Glomerular visceral epithelial cell (primary cell): ENCODE data around the gene FGF12.

Experiments used
- DNase-seq: peaks from one replicate; pipeline ENCODE4 v3.0.0-alpha.2; 2016; ENCODE audit errors: extremely low spot score

FGF12 gene

DNA sequence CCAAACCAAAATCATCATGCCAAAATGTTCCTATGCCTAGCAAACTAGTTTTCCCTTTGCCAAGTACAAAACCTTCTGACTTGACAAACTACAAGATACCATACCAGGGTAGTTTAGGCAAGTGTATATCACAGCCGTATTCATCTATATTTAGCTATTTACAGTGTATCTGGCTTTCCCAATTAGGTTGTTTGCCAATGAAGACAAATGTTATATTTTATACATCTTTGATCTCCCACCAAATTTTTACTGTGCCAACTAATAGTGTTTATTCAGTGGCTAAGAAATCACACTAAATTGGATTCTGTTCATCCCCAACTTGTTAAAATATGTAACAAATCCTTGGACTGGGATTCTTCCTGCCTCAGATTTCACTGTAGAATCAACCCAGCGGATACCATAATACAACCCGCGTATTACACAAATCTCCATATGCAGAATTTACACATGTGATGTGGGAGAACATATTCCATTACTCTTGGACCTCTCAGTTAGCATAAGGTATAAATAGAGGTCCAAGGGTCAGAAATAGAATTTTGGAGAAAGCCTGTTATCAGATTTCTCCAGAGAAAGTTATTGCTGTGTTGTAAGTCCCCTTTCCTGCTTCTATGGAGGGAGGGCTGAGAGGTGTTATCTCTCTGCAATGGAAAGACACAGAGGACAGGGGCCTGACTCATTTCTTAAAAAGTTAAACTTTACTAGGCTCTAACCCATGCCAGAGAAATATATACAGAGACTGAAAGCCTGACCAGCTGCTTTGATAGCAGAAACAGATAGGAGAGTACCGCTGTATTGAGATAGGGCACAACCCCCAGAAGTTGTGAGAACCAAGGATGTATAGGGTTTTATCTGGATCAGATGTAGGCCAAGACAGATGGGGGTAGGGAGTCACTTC, 467.0 kb downstream of the FGF12 start:
- DNase-seq: peak; percentile 43

DNA sequence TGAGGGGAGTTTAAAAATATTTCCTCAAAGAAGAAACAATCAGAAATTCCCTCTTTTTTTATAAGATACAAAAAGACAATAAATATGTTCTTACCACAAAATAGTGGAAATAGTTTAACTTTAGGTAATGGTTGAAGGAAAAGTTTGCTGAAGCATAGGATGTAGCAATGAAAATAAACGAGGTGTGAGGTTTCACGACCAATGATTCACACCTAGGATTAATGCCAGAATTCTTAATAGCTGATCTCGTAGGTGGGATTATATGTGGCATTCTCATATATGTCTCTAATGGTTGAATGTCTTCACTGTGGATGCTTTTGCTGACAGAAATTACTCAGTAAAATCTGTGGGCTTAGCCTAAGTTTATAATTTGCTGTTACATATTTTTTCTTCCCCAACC, 467.7 kb downstream of the FGF12 start:
- DNase-seq: peak; percentile 76

DNA sequence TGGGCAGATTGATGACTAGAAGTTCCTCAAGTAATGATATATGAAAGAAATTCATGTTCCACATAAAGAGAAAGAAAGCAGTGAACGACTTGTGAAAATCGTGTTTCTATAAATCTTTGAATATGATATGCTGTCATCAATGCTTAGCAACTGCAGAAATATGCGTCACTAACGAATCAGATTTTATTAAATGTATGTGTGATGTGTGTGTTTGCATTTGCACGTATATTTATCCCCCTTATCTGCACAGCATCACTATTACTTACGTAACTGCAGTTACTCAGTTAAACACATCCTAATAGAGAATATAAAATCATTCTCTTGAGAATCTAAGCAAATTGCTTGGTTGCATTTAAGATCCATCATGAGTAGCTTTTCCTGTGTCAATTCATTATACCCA, 468.6 kb downstream of the FGF12 start:
- DNase-seq: no peak

DNA sequence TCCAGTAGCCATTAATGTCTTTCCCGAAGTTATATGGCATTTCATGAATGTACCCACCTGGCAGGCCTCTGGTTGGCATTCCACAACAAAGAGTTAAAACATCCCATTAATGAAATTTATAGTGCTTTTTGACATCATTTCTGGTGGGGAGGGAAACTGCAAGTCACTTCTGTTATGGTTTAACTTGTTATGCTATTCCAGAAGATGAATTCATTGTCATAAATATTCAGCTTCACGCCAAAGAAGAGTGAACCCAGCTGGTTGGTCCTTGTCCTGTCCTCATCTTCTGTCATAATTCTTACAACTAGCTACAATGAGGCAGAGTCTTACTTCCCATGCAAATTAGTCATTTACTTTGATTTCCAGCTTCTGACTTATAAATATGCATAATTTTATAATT, 471.5 kb downstream of the FGF12 start:
- DNase-seq: no peak

DNA sequence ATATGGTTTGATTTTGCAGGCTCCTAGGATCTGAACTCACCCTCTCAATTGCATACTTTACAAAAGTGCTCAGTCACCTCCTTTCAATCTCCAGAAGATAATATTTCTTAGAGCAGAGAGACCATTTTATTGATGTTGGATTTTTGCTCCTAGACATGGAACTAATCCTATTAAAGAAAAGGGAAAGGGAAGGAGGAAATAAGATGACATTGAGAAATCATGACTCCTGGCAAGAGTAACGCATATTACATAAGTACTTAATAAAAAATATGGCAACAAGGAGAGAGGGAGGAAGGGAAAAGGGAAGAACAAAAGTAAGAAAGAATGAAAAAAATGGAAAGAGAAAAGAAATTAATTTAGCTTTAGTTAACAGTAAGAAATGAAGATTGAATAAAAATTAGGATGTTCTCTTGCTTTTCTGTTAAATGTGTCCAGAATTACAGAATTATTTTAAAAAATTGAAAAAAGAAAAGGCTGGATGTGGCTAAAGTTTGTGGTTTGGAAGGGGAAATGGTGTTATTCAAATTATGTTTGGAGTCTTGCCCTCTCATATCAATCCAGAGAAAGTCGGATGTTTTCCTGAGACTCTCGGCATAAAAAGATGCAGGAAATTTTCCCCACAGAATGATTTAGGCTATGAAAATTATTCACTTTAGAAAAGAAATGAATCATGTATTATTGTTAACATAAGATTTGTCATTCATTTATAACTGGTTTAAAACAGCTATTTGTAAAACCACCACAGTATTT, 474.0 kb downstream of the FGF12 start:
- no peak for DNase-seq

DNA sequence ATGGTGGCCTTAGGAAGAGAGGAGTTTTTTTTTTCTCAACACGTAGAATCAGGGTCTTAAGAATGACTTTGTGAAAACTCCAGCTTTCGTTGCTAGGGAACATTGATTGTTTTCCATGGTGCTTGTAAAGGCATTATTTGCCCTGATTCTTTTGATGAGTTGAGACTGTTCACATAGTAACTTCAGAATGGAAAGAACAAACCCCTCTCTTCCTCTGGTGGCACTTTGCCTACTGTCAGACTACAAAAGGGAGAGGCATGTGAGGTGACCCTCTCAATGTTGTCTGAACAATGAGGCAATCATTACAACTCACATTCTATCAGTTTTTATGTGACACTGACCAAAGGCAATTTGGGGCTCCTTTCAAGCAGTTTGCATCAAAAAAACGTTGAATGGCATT, 477.8 kb downstream of the FGF12 start:
- DNase-seq: no peak

DNA sequence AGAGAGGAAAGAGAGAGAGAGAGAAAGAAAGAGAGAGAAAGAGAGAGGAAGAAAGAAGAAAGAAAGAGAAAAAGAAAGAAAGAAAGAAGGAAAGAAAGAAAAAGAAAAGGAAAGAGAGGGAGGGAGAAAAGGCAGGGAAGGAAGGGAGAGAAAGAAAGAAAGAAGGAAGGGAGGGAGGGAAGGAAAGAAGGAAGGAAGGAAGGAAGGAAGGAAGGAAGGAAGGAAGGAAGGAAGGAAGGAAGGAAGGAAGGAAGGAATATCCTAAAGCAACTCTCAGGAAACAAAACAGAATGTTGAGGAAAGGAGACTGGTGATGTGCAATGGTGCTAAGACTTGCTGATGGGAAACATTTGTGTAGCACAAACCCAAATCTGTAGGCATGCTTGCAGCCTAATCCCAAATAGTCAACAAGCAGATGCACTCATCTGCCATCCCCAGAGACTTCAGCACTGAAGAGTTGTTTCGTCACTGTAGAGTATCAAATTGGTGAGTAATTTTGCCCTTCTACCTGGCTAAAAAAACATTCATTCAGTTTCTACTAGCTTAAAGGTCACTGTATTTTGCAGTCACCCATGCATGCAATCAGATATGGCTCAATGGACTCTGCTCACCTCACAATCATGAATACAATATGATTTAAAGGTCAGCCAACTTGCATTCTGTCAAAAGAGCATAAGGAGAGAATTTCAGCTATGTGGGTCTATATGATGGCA, 480.3 kb downstream of the FGF12 start:
- DNase-seq: no peak

DNA sequence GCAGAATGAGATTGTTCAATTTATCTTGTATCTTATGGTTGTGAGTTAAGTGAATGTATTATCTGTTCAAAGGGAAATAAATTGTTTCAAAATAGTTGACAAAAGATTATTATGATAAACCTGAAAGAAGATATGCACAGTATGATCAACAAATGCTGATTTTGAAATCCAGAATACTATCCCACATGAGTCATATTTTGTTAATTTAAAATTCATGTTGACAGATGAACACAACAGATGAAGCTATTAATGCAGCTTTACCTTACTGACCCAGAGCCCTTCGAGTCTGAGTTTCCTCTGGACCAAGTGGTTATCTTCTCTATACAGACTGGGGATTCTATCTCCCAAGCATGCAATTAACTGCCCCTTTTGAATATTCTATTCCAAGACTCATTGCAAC, 482.8 kb downstream of the FGF12 start:
- DNase-seq: no peak

DNA sequence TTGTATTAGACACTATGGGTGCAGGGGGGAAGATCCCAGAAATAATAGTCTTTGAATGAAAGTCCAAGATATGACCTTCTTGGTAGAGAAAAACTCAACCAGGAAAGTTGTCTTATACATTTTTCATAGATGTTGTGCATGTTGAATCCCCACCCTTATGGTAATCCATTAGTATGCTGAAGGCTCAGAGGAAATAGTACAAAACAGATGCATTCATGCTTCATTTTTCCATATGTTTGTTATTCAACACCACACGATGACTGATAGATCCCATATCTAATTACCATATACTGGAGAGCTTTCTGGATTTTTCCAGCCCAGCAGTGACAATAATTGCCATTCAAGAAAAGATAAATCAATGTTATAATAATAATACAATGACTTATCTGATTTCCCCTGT, 487.4 kb downstream of the FGF12 start:
- no peak for DNase-seq

DNA sequence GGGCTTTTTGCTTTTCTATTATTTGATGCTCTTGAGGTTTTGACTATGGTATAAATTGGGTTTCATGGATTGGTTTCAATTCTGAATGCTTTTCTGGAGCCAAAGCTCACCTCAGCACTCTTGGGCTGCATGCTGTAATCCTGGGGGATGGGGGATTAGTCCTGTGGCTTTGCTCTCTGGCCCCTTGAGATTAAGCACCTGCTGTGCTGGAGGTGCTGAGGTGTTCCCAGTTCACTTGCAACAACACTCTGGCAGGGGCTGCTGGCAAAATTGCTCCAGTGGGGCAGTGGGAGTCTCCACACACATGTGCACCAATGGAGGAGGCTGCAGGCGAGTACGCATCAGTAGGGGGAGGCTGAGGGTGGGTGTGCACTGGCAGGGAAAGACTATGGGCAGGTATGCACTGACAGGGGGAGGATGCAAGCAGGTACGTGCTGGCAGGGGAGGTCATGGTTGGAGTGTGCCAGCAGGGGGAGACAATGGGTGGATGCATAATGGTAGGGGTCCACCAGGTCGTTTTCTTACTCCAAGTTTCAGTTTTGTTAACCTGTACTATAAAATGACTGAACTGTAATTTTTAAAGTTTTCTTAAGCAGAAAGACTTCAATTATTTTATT, 489.2 kb downstream of the FGF12 start:
- DNase-seq: no peak

DNA sequence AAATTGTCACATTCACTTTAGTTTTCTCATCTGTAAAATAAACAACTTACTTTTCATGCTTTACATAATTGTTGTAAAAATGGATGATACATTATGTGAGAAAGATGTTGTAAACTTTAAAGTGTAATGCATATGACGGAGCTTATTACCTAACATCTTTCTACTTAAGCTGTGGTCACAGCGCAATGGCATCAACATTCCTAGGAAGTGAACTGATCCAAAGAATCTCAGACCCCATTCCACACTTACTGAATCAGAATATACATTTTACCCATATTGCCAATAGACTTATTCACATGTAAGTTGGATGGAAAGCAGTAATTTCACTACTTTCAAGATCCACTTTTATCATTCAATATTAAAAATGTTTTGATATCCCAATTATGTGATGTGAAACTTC, 497.5 kb downstream of the FGF12 start:
- peak; percentile 33 for DNase-seq

DNA sequence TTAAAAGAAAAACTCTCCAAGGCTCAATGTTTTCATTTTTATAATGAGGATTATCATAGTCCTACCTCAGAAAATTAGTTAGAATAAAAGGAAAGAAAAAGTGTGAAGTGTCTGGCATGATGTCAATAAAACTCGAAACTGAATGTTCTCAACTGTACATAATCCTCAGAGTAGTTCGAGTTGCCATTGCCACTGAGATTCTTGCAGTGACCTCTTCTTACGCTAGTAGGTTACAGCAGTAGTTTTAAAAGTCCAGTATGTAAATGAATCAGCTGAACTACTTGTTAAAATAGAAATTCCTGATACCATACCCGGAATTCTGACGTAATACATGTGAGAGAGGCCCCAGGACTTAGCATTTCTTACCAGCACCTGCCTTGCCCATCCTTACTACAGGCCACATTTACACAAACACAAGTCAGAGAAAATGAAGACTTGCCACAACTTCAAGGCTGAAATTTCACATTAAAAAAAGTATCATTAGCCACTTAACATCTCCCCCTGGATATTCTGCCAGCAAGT, 502.6 kb downstream of the FGF12 start:
- DNase-seq: no peak

DNA sequence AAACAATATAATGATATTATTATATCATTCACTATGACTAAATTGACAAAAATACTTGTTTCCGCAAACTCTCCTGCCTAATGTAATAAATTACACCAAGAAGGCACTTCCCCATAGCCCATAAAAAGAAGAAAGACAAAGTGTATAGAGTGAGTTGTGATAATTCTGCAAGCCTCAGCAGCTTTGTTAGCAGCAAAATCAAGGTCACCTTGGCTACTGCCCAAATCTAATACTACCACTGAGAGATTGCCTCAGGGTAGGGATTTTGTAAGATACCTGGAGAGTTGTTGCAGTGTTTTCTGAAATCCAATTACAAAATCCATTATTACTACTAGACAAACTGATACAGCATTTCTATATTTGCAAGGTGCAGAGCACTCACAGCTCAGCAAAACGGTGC, 503.5 kb downstream of the FGF12 start:
- no peak for DNase-seq

DNA sequence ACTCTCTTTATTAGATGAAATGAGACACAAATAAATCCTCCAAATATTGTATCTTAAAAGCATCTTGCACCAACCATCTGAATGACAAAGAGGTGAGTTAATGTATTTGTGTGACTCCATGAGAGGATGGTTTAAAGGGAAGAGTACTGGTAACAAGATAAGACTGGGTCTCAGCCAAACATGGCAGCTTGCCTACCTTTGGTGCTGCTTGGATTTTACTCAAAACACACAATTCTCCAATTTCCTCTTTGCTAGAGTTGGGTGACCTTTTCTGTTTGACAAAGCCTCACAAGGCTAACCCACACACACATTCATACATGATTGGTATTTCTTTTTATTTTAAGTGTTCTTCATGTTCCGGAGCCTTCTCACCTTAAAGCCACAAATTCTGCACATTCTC, 506.4 kb downstream of the FGF12 start:
- DNase-seq: no peak

DNA sequence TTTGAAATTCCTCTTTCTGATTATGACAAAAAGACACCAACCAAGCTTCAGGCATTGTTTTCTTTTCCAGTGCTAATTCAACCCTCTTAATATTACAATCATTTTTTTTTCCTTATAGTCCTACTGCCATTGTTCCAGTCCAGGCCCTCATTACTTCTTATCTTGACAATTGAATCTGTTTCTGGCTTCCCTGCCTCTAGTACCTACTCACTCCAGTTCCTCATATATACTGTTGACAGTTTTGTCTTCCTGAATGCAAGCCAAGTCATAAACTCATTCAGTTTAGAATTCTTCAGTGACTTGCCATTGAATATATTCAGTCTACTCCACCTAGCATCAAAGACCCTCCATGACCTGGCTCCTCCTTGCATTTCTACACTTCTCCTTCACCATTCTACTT, 507.4 kb downstream of the FGF12 start:
- DNase-seq: no peak

DNA sequence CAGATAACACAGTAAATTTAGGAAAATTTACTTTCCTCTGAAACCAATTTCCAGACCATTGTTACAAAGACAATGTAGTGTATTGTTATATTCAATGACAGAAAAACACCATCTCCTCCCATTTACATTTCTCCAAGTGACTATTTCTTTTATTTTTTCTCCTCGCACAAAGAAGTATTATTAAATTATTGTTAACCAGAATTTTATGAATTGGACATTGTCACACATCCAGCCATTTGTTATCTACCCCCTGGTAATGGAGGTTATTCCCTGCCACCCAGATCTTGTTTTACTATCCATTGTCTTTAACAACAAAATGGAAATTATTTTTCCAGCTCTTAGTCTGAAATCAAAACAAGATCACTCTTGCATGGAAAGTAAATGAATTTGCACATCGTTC, 511.3 kb downstream of the FGF12 start:
- no peak for DNase-seq

DNA sequence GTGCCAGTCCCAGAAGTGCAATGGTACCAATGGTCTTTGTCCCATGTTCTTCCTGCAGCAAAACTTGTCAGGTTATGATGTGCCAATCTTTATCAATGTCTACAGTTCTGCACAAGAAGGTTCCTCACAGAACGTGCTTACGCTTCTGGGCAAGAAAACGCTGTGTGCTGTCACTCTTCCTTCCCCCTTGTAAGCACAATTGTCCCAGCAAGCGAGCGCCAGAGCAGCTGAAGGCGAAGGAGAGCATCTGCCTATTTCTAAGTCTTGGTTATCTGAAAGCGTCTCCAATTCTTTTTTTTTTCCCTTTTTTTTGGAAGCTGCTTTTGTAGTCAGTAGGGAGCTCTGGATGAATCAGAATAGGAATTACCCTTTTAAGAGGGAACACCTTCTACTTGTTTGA, 514.4 kb downstream of the FGF12 start:
- DNase-seq: no peak

DNA sequence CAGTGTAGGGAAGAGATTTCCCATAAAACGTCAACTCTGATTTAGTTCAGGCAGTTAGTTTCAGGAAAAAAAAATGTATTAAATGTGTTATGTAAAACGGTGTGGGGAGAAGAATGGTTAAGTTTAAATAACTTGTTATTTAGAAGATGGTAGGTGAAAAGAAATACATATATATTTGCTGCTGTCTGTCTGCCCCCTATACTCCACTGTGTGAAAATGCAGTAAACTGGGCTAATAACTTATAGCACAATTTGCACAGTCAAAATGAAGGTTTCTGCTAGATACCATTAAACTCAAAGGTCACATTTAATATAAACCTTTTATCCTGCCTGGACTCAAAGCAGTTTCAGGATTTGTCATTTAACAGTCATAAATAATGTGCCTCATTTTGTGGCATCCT, 515.0 kb downstream of the FGF12 start:
- no peak for DNase-seq

DNA sequence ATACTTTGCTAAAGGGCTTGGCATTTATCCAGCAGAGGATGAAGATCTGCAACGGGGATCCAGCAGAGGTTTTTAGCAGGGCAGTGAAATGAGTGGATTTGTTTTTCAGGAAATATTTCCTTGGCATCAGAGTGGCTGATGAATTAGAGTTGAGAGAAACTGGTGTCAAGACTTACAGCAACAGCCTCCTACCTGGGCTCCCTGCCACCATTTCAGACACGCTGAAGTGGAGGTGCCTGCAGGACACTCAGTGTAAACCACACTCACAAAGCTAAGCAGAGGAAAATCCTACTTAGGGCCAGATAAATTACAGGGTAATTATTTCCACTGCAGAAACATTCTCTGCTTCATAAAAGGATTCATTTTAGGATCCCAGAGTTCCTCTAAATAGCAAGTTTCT, 519.7 kb downstream of the FGF12 start:
- DNase-seq: no peak

DNA sequence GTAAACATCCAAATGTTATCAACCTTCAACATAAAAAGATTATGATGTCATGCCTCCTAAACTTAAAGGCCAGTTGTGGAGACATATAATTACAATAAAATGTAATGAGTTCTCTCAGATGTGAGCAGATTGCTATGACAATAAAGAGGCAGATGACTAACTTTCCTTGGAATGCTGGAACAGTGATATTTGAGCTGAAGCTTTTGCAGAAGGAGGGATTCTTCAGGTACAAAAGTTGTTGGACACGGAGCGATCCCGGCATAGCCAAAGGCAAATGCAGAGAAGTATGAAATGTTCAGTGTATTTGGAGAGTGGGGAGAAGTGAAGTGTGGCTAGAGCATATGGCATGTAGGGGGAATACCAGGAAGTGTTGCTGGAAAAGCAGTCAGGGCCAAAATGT, 520.1 kb downstream of the FGF12 start:
- no peak for DNase-seq

DNA sequence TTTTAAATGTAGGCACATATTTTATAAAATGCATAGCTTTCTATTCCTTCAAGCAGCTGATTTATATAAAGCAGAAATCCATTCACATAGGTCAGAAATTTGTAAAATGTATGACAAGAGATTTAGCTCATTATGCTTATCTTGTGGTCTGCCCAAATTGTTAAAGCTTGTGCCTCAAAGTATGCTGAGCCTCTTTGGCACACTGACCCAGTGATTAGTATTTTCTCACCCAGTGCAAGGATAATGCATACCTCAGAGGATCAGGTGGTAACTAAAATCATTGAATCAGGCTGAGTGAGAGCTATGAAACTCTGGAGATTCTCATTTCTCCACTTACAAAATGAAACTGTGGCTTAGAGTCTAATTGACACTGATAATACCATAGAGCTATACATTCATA, 533.3 kb downstream of the FGF12 start:
- no peak for DNase-seq
